Activated T-helper 2 cell treated with anti-CD3 and anti-CD28 coated beads, Interferon-gamma antibody, Interleukin-2, Interleukin-4, amounts not matched to agents 10 μg/mL and 5 μg/mL and 100 μg/mL, durations not matched to agents 14 hours and 24 hours and 36 hours (primary cell): ENCODE data around the gene MAN2A2. TPM values are rescaled to one million over a fixed set of nuclear protein-coding genes. Genes with fewer than 3 reads are reported as not detected.

ENCODE experiments used
- DNase-seq: peaks from one replicate; pipeline ENCODE4 v3.0.0; 2021; ENCODE audit warnings: low spot score
- H3K27ac Mint-ChIP-seq: one replicate; pipeline ENCODE4 v1.8.0; 2021; ENCODE audit warnings: mixed read lengths
- H3K27me3 Mint-ChIP-seq: one replicate; pipeline ENCODE4 v1.8.0; 2021; ENCODE audit warnings: low read depth, mixed read lengths
- H3K36me3 Mint-ChIP-seq: one replicate; pipeline ENCODE4 v1.8.0; 2021; ENCODE audit warnings: low read depth, mixed read lengths
- H3K4me1 Mint-ChIP-seq: one replicate; pipeline ENCODE4 v1.8.0; 2021; ENCODE audit warnings: low read depth, mixed read lengths
- H3K4me3 Mint-ChIP-seq: one replicate; pipeline ENCODE4 v1.8.0; 2021; ENCODE audit warnings: low read depth, mild to moderate bottlenecking, moderate library complexity, mixed read lengths
- H3K9me3 Mint-ChIP-seq: one replicate; pipeline ENCODE4 v1.8.0; 2021; ENCODE audit warnings: mixed read lengths
- intact Hi-C: fragments of 100-400 bp; cut with micrococcal nuclease; formaldehyde crosslinking; loops from one replicate; pipeline ENCODE4 v1.15.1; 2023
- total RNA-seq: library from RNA; stranded (reverse); gene quantifications from 2 replicates; pipeline ENCODE4 v1.2.3, GENCODE V29; 2022

MAN2A2 gene
- total RNA-seq, 1 donor from 2014 or later: 201 TPM

DNA sequence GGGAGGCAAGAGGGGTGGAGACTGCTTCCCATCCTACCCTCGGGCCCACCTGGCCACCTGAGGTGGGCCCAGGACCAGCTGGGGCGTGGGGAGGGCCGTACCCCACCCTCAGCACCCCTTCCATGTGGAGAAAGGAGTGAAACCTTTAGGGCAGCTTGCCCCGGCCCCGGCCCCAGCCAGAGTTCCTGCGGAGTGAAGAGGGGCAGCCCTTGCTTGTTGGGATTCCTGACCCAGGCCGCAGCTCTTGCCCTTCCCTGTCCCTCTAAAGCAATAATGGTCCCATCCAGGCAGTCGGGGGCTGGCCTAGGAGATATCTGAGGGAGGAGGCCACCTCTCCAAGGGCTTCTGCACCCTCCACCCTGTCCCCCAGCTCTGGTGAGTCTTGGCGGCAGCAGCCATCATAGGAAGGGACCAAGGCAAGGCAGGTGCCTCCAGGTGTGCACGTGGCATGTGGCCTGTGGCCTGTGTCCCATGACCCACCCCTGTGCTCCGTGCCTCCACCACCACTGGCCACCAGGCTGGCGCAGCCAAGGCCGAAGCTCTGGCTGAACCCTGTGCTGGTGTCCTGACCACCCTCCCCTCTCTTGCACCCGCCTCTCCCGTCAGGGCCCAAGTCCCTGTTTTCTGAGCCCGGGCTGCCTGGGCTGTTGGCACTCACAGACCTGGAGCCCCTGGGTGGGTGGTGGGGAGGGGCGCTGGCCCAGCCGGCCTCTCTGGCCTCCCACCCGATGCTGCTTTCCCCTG is 21.0 kb upstream of the MAN2A2 start:
- Mint-ChIP-seq H3K4me1 (peaks cover 35% of the 10 kb centered on the region), H3K4me3 (no peak overlapping the region)

DNA sequence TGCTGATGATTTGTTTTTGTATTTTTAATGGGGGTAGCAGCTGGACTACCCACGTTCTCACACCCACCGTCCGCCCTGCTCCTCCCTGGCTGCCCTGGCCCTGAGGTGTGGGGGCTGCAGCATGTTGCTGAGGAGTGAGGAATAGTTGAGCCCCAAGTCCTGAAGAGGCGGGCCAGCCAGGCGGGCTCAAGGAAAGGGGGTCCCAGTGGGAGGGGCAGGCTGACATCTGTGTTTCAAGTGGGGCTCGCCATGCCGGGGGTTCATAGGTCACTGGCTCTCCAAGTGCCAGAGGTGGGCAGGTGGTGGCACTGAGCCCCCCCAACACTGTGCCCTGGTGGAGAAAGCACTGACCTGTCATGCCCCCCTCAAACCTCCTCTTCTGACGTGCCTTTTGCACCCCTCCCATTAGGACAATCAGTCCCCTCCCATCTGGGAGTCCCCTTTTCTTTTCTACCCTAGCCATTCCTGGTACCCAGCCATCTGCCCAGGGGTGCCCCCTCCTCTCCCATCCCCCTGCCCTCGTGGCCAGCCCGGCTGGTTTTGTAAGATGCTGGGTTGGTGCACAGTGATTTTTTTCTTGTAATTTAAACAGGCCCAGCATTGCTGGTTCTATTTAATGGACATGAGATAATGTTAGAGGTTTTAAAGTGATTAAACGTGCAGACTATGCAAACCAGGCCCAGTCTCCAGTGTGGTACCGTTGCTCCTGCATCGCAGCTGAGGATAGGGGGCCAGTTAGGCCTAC is 20.1 kb upstream of the MAN2A2 start:
- peak overlapping the region; percentile 40 for H3K27ac Mint-ChIP-seq
- H3K4me3 Mint-ChIP-seq: no peak overlapping the region
- intact Hi-C loops: no loop called here
- no peaks in the 10 kb centered on the region for H3K27me3 Mint-ChIP-seq
- no peak for DNase-seq
- no peaks in the 10 kb centered on the region for H3K9me3 Mint-ChIP-seq
- H3K36me3 Mint-ChIP-seq: peaks cover 75% of the 10 kb centered on the region
- H3K4me1 Mint-ChIP-seq: peaks cover 32% of the 10 kb centered on the region

More for the DNA sequence above, 21.0 kb upstream of the MAN2A2 start:
- H3K27me3 Mint-ChIP-seq: no peaks in the 10 kb centered on the region
- peaks cover 76% of the 10 kb centered on the region for H3K36me3 Mint-ChIP-seq
- H3K9me3 Mint-ChIP-seq: no peaks in the 10 kb centered on the region
- no peak for DNase-seq
- H3K27ac Mint-ChIP-seq: no peak overlapping the region
- intact Hi-C loops: no loop called here

DNA sequence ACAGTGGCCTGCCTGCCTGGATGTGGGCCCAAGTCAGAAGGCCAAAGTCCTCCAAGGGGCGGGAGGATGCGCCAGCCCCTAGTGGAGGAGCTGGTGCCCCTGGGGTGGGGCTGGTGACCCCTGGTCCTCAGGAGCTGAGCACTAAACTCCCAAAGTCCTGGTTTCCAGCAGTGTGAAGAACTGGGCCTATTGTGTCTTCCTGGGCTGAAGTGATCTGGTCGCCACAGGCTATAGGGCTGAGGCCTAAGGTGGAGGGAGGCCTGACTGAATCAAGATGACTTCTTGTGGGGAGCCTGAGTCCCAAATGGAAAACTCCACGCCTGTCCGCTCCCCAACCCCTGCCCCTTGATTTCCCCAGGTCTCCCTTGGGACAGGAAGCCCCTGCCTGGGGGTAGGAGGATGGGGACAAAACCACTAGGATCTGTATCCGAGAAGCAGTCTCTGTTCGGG is 19.6 kb upstream of the MAN2A2 start:
- Mint-ChIP-seq H3K27ac (peak overlapping the region; percentile 40), H3K4me1 (peaks cover 32% of the 10 kb centered on the region), H3K4me3 (no peak overlapping the region), H3K9me3 (no peaks in the 10 kb centered on the region), H3K27me3 (no peaks in the 10 kb centered on the region), H3K36me3 (peaks cover 73% of the 10 kb centered on the region)
- intact Hi-C loops: no loop called here
- DNase-seq: no peak

DNA sequence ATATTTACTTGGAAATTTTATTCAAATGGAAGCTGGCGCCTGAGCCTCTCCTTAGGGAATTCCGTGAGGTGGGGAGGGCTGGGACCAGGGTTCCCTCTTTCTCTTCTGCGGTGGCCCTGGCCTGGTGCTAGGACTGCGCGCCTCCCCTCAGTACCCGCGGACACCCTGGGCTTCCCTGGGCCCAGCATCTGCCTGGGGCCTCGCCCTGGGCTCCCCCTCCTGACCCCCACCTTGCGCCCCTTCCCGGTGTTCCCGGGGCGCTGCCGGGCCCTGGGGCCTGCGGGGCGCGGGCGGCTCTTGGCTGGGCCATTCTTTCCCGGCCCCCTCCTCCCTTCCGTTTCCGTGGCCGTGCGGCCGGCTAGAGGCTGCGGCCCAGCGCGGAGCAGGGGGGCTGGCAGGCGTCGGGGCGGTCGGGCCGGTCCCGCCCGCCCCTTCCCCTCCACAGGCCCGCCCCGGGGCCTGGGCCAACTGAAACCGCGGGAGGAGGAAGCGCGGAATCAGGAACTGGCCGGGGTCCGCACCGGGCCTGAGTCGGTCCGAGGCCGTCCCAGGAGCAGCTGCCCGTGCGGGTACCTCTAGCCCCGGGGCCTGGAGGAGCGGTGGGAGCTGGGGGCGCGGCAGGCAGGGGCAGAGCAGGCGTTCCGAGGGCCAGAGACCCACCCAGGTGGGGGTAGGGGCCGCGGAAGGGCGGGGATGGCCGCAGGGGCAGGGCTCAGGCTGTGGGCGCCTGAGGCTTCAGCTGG is 19.0 kb upstream of the MAN2A2 start, which contains the start of gene FES:
TSS of gene FES (plus strand) at position 529 of the 743 bp plus-strand sequence. CDS start 542 bp downstream, outside the sequence.
- DNase-seq: no peak
- no peaks in the 10 kb centered on the region for H3K27me3 Mint-ChIP-seq
- H3K36me3 Mint-ChIP-seq: peaks cover 73% of the 10 kb centered on the region
- intact Hi-C loops: loop anchor here (2.0 kb wide), 1 partner anchor 167 kb away; the partner anchor contains the start of gene BLM
- H3K9me3 Mint-ChIP-seq: no peaks in the 10 kb centered on the region
- peaks cover 32% of the 10 kb centered on the region for H3K4me1 Mint-ChIP-seq
- H3K27ac Mint-ChIP-seq: peak within 1 kb of the TSS; percentile 66
- H3K4me3 Mint-ChIP-seq: peak within 1 kb of the TSS; percentile 28

DNA sequence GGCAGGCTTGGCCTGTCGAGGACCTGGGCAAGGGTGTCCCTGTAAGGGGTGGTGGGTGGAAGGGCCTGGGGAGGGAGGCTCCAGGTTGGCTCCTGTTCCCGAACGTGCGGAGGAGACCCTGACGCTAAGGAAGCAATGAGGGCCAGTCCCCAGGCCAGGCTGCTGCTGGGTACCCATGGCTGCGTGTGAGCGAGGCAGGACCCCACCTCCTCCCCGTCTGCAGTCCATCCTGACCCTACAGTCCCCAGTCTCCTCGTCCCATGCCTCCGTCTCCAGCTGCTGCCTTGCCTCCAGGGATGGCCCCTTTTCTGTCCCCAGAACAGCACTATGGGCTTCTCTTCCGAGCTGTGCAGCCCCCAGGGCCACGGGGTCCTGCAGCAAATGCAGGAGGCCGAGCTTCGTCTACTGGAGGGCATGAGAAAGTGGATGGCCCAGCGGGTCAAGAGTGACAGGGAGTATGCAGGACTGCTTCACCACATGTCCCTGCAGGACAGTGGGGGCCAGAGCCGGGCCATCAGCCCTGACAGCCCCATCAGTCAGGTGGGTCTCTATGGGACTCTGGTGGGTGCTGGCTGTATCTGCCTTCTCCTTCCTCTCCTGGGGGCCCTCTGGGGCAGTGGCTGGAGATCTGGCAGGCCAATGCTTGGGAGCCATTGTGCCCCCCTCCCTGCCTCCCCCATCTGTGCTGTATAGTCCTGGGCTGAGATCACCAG is 18.2 kb upstream of the MAN2A2 start:
- Mint-ChIP-seq H3K4me1 (peaks cover 30% of the 10 kb centered on the region), H3K9me3 (no peaks in the 10 kb centered on the region), H3K4me3 (peak overlapping the region; percentile 28), H3K27ac (peak overlapping the region; percentile 66), H3K36me3 (peaks cover 72% of the 10 kb centered on the region), H3K27me3 (no peaks in the 10 kb centered on the region)
- DNase-seq: no peak
- intact Hi-C loops: loop anchor here (2.0 to 5.0 kb wide), 2 partner anchors 68 to 168 kb away; partner anchors contain the start of gene BLM

DNA sequence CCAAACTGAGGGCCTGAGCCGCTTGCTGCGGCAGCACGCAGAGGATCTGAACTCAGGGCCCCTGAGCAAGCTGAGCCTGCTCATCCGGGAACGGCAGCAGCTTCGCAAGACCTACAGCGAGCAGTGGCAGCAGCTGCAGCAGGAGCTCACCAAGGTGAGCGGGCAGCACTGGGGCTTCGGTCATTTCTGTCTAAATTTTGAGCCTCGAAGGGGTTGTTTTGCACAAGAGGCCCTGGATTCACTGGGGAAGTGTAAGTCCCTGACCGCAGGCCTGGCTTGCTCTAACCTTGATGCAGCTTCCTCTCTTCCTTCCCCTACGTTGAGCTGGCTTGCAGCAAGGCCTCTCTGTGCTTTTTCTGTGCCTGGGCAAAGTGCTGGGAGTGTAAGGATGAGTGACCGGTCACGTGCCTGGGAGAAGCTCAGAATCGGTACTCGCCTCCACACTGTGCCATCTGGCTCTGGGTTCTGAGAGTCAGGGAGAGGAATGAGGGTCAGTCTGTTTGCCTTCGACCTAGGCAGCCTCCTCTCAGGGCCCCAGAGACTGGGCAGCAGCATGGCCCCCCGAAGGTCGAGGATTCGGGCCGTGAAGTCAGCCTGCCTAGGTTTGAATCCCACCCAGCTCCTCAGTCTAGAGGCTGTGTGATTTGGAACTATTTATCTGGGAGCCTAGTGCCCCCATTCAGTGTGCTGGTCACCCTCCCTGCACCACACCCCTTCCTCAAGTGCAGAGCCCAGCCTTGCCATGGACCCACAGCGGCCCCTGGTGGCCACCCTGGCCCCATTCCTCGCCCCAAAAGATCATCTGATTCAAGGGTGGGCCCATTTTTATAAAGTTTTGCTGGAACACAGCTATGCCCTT is 17.4 kb upstream of the MAN2A2 start:
- peaks cover 30% of the 10 kb centered on the region for H3K4me1 Mint-ChIP-seq
- peaks cover 69% of the 10 kb centered on the region for H3K36me3 Mint-ChIP-seq
- no peaks in the 10 kb centered on the region for H3K27me3 Mint-ChIP-seq
- peak overlapping the region; percentile 28 for H3K4me3 Mint-ChIP-seq
- no peaks in the 10 kb centered on the region for H3K9me3 Mint-ChIP-seq
- intact Hi-C loops: loop anchor here (1.0 to 5.0 kb wide), 4 partner anchors 12 to 237 kb away; partner anchors contain the start of gene BLM
- DNase-seq: peak; percentile 72
- peak overlapping the region; percentile 66 for H3K27ac Mint-ChIP-seq

DNA sequence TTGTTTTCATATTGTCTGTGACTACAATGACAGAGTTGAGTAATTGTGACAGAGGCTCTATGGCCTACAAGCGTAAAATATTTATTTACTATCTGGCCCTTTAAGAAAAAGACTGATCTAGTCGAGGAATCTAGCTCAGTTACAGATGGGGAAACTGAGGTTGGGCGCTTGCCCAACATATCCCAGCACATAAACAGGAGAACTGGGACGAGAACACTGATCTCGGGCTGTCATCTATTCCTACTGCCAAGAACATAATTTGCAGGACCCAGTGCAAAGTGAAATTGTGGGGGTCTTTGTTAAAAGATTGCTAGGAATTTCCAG is 16.8 kb upstream of the MAN2A2 start:
- H3K4me3 Mint-ChIP-seq: no peak overlapping the region

DNA sequence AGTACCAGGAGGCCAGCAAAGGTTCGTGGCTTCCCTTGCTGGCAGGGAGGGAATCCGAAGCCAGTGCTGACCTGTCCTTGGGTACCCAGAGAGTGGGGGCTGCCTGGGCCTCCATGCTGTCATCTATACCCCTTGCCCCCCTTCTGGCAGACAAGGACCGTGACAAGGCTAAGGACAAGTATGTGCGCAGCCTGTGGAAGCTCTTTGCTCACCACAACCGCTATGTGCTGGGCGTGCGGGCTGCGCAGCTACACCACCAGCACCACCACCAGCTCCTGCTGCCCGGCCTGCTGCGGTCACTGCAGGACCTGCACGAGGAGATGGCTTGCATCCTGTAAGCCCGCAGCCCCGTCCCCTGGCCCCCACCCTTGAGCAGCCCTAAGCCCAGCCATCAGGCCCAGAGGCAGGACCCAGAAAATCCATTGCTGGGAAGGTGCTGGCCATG is 16.0 kb upstream of the MAN2A2 start:
- H3K9me3 Mint-ChIP-seq: no peaks in the 10 kb centered on the region

More for the DNA sequence above, 16.8 kb upstream of the MAN2A2 start:
- Mint-ChIP-seq H3K36me3 (peaks cover 66% of the 10 kb centered on the region), H3K4me1 (peaks cover 30% of the 10 kb centered on the region), H3K27ac (peak overlapping the region; percentile 66), H3K9me3 (no peaks in the 10 kb centered on the region), H3K27me3 (no peaks in the 10 kb centered on the region)
- no peak for DNase-seq
- intact Hi-C loops: loop anchor here (1.0 to 5.0 kb wide), 3 partner anchors 13 to 238 kb away; no protein-coding TSS in a partner anchor

DNA sequence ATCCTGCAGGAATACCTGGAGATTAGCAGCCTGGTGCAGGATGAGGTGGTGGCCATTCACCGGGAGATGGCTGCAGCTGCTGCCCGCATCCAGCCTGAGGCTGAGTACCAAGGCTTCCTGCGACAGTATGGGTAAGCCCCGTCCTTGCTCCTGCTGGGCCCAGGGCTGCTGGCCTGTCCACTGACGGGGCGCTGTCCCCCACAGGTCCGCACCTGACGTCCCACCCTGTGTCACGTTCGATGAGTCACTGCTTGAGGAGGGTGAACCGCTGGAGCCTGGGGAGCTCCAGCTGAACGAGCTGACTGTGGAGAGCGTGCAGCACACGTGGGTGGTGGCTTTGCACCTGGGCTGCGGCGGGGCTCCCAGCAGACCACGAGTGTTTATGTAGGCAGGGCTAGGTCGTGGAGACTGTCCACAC is 13.8 kb upstream of the MAN2A2 start:
- DNase-seq: no peak
- Mint-ChIP-seq H3K27ac (no peak overlapping the region), H3K36me3 (peaks cover 70% of the 10 kb centered on the region), H3K4me1 (peaks cover 19% of the 10 kb centered on the region), H3K9me3 (no peaks in the 10 kb centered on the region), H3K4me3 (no peak overlapping the region), H3K27me3 (no peaks in the 10 kb centered on the region)
- intact Hi-C loops: loop anchor here (5.0 kb wide), 1 partner anchor 72 kb away; no protein-coding TSS in a partner anchor

More for the DNA sequence above, 16.0 kb upstream of the MAN2A2 start:
- Mint-ChIP-seq H3K4me3 (no peak overlapping the region), H3K36me3 (peaks cover 66% of the 10 kb centered on the region), H3K4me1 (peaks cover 30% of the 10 kb centered on the region), H3K27ac (no peak overlapping the region), H3K27me3 (no peaks in the 10 kb centered on the region)
- no peak for DNase-seq
- intact Hi-C loops: loop anchor here (5.0 kb wide), 1 partner anchor 70 kb away; no protein-coding TSS in a partner anchor

DNA sequence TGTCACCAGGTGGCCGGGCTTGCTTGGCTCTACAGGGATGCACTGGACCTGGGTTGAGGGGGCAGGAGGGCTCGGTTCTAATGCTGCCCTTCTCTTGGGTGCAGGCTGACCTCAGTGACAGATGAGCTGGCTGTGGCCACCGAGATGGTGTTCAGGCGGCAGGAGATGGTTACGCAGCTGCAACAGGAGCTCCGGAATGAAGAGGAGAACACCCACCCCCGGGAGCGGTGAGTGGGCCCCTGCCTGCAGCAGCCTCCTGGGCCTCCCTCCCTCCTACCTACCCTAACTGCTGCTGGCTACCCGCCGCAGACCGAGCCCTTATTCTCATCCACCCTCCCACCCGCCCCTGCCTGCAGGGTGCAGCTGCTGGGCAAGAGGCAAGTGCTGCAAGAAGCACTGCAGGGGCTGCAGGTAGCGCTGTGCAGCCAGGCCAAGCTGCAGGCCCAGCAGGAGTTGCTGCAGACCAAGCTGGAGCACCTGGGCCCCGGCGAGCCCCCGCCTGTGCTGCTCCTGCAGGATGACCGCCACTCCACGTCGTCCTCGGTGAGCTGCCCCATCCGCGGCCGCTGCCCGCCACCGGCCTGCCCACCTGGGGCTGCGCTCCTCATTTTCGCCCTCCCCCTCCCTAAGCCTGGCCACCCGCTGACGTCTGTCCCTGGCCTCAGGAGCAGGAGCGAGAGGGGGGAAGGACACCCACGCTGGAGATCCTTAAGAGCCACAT is 13.2 kb upstream of the MAN2A2 start:
- Mint-ChIP-seq H3K36me3 (peaks cover 72% of the 10 kb centered on the region), H3K4me1 (peaks cover 18% of the 10 kb centered on the region), H3K27me3 (no peaks in the 10 kb centered on the region), H3K4me3 (no peak overlapping the region), H3K9me3 (no peaks in the 10 kb centered on the region), H3K27ac (no peak overlapping the region)
- intact Hi-C loops: loop anchor here (5.0 kb wide), 1 partner anchor 73 kb away; no protein-coding TSS in a partner anchor
- no peak for DNase-seq

DNA sequence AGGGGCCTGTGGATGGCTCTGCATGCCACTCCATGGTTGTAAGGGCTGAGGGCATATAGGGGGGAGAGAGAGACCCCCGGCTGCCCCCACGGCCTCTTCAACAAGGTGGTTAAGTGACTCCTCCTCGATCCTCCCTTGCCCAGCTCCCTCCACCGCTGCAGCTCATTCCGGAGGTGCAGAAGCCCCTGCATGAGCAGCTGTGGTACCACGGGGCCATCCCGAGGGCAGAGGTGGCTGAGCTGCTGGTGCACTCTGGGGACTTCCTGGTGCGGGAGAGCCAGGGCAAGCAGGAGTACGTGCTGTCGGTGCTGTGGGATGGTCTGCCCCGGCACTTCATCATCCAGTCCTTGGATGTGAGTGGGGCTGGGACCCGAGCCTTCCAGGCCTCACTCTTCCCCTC is 12.3 kb upstream of the MAN2A2 start:
- no peak overlapping the region for H3K4me3 Mint-ChIP-seq

More for the DNA sequence above, 12.3 kb upstream of the MAN2A2 start:
- intact Hi-C loops: no loop called here
- peaks cover 76% of the 10 kb centered on the region for H3K36me3 Mint-ChIP-seq
- peaks cover 10% of the 10 kb centered on the region for H3K4me1 Mint-ChIP-seq
- no peaks in the 10 kb centered on the region for H3K27me3 Mint-ChIP-seq
- no peaks in the 10 kb centered on the region for H3K9me3 Mint-ChIP-seq
- no peak for DNase-seq
- no peak overlapping the region for H3K27ac Mint-ChIP-seq
